ENCODE data around the gene DDX31.

The DDX31 gene

GRCh38 chr9:132596200-132596599 is 73.6 kb downstream of the DDX31 start:
- no peak for DNase-seq (ENCODE audit: low read depth in 2 of 2)

GRCh38 chr9:132595319-132595718 is 74.5 kb downstream of the DDX31 start:
- DNase-seq (ENCODE audit: low read depth in 2 of 2) = no peak

DNA sequence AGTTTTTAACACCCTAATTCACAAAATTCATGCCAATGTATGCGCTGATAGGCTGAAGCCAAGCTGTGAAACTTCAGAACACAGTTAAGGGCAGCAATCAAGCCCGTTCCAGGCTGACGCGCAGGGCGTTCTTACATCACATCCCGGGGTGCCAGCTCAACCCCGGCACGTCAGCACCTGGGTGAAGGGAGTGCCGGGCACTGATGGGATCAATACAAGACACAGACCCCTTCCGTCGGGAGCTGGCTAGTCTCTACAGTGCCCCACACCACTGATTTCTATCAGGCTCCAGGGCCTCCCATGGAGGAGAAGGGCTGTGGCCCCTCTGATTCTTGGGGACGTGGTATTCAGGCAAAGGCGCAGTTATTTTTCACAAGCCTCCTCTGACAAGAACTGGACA is 75.4 kb downstream of the DDX31 start:
- DNase-seq (ENCODE audit: low read depth in 2 of 2) = no peak

- no peak for DNase-seq (ENCODE audit: low read depth in 2 of 2)
Observed at GRCh38 chr9:132592451-132592850, 77.3 kb downstream of the DDX31 start.

GRCh38 chr9:132591751-132592314 is 78.0 kb downstream of the DDX31 start:
- no peak for DNase-seq (ENCODE audit: low read depth in 2 of 2)

DNA sequence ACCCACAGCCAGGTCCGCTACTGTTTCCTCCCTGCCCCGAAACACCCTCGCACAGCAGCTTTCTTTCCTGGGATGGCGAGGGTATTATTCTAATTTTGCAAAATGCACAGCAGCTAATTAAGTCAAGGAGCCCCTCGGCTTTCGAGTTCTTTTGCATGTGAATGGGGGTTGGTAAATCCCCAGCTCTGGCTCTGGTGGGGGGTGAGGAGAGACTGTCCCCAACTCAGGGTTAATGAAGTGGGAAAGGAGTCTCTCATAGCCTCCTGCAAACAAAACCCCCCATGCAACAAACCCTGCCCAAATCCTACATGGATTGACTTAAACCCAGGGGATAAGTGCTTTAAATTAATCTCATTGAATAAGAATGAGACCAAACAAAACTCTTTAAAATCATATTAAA is 78.5 kb downstream of the DDX31 start:
- no peak for DNase-seq (ENCODE audit: low read depth in 2 of 2)

DNA sequence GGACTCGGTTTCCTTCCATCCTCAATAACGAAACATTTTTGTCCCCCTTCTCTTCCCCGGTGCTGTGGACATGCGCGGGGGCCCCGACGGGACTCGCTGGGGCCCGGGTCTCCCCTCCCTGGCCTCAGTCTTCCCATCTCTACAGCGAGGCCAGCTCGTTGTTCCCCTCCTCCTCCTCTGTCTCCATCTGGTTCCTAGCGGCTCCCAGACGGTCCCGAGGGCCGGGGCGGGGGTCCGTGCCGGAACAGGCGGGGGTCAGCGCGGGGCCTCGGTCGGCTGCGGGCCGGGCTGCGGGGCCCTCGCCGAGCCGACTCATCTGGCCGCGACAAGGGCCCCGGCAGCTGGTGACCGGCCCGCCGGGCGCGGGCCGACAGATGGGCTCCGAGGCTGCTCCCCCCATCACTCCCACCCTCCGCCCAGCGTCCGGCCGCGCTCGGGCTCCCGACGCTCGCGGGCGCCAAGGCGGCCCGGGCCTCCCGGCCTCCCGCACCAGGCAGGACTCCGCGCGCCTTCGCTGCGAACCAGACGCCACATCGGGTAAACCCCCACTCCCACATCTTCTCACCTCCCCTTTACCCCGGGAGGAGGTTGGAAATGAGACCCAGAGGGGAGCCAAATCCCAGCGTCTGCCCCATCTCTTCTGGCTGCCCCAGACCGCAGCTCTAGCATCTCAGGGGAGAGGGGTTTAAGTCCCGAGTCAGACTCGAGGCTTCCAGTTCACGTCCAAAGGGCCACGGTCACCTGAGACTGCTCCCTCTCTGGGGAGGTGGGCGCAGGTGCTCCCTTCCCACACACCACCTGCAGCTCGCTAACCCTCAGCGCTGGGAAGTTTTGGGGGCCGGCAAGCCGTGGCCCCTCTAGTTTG is 79.2 kb downstream of the DDX31 start:
- no peak for DNase-seq (ENCODE audit: low read depth in 2 of 2)

DNA sequence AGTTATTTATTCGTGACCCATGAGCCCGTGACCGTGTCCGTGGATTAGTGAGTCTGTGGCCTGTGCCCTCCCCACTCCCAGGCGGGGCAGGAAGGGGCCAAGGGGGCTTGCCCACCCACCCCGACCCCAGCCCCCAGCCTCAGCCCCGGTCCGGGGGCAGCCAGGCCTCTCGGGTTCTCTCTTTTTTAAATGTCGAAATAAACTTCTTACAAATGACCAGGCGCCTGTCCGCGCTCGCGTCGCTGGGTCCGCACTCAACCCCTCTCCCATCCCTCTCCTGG is 79.8 kb downstream of the DDX31 start:
- no peak for DNase-seq (ENCODE audit: low read depth in 2 of 2)

GRCh38 chr9:132589148-132590036 is 80.4 kb downstream of the DDX31 start:
- DNase-seq (ENCODE audit: low read depth in 2 of 2) = no peak

- no peak for DNase-seq (ENCODE audit: low read depth in 2 of 2)
Observed at GRCh38 chr9:132588501-132589147, 81.2 kb downstream of the DDX31 start.

DNA sequence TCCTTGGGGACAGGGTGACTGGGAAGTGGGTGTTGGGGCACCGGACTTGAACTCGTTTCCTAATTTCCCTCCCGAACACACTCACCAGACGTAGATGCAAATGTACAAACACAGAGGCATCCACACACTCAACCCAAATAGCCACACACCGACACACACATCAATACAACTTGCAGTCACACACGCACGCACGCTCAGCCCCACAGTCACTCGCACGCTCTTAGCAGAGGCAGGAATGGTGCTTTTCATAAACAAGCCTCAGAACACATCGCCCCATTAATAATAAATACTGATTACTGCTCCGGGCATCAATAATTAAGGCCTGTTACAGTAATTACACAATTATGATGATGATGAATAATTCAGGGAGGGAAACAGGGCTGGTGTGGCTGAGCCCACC is 81.7 kb downstream of the DDX31 start:
- no peak for DNase-seq (ENCODE audit: low read depth in 2 of 2)

- DNase-seq (ENCODE audit: low read depth in 2 of 2) = no peak
Observed at GRCh38 chr9:132587592-132587955, 82.2 kb downstream of the DDX31 start.

DNA sequence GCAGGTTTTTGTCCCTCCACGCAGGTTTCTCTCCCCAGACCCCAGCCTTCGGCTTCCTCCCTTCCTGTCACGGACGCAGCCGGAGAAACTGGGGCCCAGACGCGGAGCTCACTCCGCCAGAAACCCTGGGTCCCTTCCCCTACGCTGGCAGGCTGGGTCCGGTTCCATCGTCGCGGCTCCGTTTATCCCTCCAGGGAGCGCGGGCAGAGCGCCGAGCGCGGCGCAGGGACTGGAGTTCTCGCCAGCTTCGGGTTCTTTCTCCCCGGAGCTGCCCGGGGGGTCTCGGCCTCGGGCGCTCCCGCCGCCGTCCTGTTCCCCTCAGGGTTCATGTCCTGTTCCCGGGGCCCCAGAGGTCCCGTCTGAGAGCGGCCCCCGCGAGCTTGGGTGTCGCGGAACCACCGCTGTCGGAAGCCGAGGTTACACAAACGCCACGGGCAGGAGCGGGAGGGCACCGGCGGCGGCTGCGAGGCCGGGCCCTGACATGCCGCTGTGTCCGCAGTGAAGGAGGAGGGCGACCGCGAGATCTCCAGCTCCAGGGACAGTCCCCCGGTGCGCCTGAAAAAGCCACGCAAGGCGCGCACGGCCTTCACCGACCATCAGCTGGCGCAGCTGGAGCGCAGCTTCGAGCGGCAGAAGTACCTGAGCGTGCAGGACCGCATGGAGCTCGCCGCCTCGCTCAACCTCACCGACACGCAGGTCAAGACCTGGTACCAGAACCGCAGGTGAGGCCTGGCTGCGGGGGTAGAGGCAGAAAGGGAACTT is 82.8 kb downstream of the DDX31 start:
- no peak for DNase-seq (ENCODE audit: low read depth in 2 of 2)

DNA sequence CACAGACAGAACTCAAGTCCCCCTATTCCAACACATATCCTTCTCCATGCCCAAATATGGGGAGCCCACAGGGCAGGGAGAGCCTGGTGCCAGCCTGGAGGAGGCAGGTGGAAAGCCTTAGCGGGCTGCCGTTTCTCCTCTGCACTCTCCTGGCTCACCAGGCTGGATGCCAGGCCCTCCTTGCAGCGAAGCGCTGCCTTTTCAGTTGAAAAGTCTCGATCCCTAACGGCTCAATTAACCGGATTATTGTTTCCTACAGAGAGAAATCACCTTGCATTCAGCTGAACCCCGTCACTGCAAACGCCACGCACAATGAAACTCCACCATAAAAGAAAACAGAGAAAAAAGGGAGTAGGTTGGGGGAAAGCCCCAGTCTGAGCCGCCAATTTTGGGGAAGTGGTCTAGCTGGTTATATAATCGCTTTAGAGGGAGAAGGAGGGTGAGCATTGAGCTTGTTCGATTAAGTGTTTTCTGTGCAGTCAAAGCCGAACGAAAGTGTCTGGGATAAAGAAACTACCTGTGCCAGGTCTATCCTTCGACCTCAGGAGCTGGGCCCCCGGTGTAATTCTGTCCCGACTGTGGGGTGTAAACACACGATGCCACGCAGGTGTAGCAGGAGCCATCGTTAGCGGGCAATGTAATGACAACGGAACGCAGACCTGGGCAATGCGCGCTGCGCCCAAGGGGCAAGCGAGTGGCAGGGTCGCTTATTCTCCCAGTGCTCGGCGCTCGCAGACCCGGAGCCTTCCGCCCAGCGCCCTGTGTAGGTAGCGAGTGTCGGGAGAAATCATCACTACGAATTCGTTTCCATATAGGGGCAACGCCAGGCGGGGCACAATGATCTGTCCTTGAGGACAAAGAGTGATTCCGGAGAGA is 83.6 kb downstream of the DDX31 start:
- DNase-seq (ENCODE audit: low read depth in 2 of 2) = no peak

DNA sequence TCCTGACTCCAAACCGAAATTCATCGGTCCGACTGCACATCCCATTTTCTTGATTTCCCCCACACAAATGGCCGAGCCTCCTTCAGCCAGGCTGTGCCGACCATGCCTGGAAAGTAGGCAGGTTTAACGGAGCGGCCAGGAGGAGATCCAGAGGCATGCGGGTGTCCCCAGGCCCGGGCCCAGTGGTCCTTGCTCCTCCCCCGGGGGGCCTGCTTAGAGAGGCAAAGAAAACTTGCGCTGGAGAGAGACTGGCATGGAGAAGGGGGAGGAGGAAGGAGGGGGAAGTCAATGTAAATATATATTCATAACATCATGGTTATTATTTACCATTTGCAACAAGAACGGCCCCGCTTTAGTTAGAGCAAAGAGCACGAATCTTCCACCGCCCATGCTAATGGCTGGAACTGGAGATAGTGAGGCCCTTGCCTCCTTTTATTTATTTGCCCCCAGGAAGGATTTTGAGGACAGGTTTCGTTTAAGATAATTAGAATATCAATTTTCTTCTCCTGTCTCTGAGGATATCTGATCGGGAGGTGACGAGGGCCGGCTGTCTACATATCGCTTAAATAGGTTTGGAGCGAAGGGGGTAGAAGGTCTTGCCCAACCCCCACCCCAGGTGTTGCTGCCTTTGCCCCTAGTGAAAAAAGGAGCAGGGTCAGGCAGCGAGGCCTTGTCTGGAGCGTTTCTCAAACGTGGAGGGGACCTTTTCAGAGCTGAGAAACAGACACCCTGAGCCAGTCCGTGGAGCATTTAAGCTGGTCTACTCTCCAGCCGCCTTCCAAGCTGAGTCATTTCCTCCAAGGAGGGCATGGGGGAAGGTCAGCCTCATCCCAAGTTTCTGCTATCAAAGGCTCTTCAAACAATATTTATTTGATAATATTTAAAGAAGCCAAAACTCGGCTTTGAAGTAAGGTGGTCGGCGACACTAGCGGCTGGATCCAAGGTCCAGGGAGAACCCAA is 84.9 kb downstream of the DDX31 start:
- no peak for DNase-seq (ENCODE audit: low read depth in 2 of 2)

DNA sequence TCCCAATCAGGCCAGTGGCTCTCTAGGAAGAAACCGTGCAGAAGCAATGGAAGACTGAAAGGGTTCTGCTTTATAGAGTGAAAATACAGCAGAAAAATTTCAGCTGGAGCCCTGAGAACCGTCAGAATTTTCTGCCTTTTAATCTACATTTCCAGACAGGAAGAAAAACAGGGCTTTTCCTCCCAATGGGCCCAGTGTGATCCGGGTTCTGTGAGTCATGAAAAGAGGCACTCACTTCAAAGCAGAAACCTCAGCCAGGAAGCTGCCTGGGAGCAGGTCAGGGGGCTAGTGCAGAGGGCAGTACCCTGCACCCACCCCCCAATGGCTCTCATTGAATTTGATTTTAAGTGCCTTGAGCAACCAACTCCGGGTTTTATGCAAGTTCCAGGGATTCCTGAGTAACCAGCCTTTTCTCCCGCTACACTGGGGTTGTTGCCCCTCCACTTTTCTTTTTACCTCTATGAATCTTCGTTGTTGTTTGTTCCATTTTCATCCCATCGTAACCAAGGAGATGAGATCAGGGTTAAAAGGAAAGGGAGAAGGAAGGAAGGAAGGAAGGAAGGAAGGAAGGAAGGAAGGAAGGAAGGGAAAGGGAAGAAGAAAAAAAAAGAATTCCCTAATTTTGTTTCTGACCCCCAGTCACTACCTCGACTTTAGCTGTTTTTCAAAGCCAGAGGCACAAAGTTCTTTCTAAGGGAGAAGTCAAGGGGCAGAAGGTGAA is 86.0 kb downstream of the DDX31 start:
- DNase-seq (ENCODE audit: low read depth in 2 of 2) = no peak

DNA sequence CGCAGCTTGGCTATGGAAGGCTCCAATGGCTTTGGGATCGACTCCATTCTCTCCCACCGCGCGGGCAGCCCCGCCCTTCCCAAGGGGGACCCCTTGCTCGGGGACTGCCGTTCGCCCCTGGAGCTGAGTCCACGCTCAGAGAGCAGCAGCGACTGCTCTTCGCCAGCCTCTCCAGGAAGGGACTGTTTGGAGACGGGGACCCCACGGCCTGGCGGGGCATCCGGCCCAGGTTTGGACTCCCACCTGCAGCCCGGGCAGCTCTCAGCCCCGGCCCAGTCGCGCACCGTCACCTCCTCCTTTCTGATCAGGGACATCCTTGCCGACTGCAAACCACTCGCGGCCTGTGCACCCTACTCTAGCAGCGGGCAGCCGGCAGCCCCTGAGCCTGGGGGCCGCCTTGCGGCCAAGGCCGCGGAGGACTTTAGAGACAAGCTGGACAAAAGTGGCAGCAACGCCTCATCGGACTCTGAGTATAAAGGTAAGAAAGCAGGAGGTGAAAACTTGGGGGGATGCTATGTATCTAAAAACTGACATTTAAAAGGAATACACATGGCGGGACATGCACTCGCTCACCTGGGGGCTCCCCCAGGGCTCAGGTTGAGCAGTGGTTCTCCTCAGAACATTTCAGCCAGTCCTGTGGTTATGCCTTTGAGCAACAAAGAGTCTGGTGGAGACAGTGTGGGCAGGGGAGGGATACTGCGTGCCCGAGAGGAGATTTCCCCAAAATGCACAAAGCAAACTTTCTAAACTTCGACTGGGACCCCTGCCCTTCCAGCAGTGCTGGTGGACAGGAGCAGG is 86.8 kb downstream of the DDX31 start:
- DNase-seq (ENCODE audit: low read depth in 2 of 2) = no peak

DNA sequence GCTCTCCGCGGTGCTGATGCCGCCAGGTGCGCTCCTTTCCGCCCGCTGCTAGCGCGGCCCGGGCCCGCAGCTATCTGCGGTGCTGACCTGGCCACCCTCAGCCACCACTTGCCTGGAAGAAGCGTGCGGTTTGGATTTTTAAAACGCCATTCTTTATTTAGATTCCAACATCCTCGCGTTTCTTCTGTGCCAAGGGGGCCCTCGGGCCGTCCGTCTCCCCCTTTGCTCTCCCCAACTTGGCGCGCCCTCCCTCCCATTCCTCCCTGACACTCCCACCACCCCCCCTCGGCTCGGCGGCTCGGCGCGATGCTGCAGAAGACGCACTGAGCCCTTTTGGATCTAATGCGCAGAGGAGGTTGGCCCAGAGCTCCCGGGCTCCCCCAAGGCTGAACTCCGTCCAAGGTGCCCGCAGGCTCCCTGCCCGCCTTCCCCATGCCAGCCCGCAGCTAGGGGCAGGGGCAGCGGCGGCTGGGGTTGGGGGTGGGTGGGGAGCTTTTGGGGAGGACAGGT is 87.5 kb downstream of the DDX31 start, which contains the start of gene BARHL1:
Gene BARHL1 (plus strand): TSS at position 331 of the 510 bp plus-strand sequence. CDS start 192 bp downstream, outside the sequence.
- DNase-seq (ENCODE audit: low read depth in 2 of 2) = no peak

Data from stimulated activated CD4-positive, alpha-beta T cell treated with anti-CD3 and anti-CD28 coated beads, Interleukin-4, amount 100 ng/mL, for 48 hours (primary cell).